Neural progenitor cell (in vitro differentiated cells): ENCODE measurements around the gene PBLD.

Experiments used
- CTCF ChIP-seq: fragments of 200-600 bp; sonication (generic); IDR thresholded peaks from 2 replicates; pipeline ENCODE4 v1.5.1; 2017; ENCODE audit warnings: antibody characterized with exemption, mild to moderate bottlenecking
- EZH2 ChIP-seq: fragments of 200-600 bp; sonication (generic); IDR thresholded peaks from 2 replicates; pipeline ENCODE4 v1.6.1; 2017; ENCODE audit warnings: antibody characterized with exemption, mild to moderate bottlenecking, moderate library complexity
- EZH2phosphoT487 ChIP-seq: fragments of 200-600 bp; sonication (generic); IDR thresholded peaks from 2 replicates; pipeline ENCODE4 v1.6.1; 2017; ENCODE audit warnings: antibody characterized with exemption

- TF ChIP-seq CTCF (no peak), EZH2 (peak; percentile 35), EZH2phosphoT487 (peak; percentile 71)
These were observed 61.4 kb downstream of the PBLD start for GRCh38 chr10:68271196-68271882.
